GM12878 (cell line): ENCODE data around the gene GLMP. TPM values are rescaled to one million over a fixed set of nuclear protein-coding genes. Genes with fewer than 3 reads are reported as not detected.
A peak's percentile ranks its signal among the peaks of the same experiment; 100 is the strongest.

Source experiments
- ATAC-seq: fragments of 200-7000 bp; cut with Tn5 transposase; 3 replicates; pipeline ENCODE4 v1.9.1; 2020; ENCODE audit warnings: mild to moderate bottlenecking, moderate library complexity
- BruUV-seq: library from RNA; stranded (reverse); fragments of 400-500 nt; replicated peaks from 2 replicates; lab custom pipeline; 2021; lab: Mats Ljungman, UMichigan
- CTCF ChIA-PET: fragments of 300-600 bp; sonication (Branson Sonifier 250); formaldehyde crosslinking; extraction: SDS; loops from one replicate; lab custom pipeline; 2021; ENCODE audit warnings: inconsistent platforms; lab: Yijun Ruan, JAX
- POLR2A ChIA-PET: fragments of 350-600 bp; formaldehyde crosslinking; extraction: SDS; loops from one replicate; lab custom pipeline; 2021; ENCODE audit warnings: inconsistent platforms; lab: Charles Lee
- RAD21 ChIA-PET: fragments of 300-600 bp; sonication (Branson Sonifier 250); formaldehyde crosslinking; loops from one replicate; lab custom pipeline; 2023; ENCODE audit warnings: antibody characterized with exemption; ENCODE audit not compliant: unreplicated experiment; lab: Charles Lee
- SMC1A ChIA-PET: fragments of 300-600 bp; sonication (Branson Sonifier 250); formaldehyde crosslinking; loops from one replicate; lab custom pipeline; 2023; ENCODE audit not compliant: unreplicated experiment, uncharacterized antibody; lab: Charles Lee
- DNase-seq: peaks from one replicate; pipeline ENCODE4 v3.0.0-alpha.2; 2011; ENCODE audit warnings: low read depth, low spot score
- FAIRE-seq: peaks from 3 replicates; lab custom pipeline; 2011; peaks lifted over from hg19 to GRCh38; lab: Jason Lieb, UNC
- H2AFZ ChIP-seq: 2 replicates; pipeline ENCODE4 v1.6.0; 2011; ENCODE audit warnings: low read depth, low read length, control low read depth; ENCODE audit not compliant: control insufficient read depth
- H3K27ac ChIP-seq: 2 replicates; pipeline ENCODE4 v1.5.1; 2011; ENCODE audit warnings: control low read depth; ENCODE audit not compliant: control insufficient read depth, insufficient read depth
- H3K27me3 ChIP-seq, 2 experiments: replicated peaks in 1 of 2; 2 replicates each; pipeline versions ENCODE4 v1.6.0 to v1.6.1; 2011; ENCODE audit warnings: low read length in 1 of 2; ENCODE audit not compliant: control insufficient read depth in 2 of 2, insufficient read depth in 2 of 2
- H3K36me3 ChIP-seq, 2 experiments: 2 replicates each; pipeline ENCODE4 v1.5.1; 2011; ENCODE audit warnings: low read length in 1 of 2; ENCODE audit not compliant: control insufficient read depth in 2 of 2, insufficient read depth in 2 of 2
- H3K4me1 ChIP-seq: 2 replicates; pipeline ENCODE4 v1.6.1; 2011; ENCODE audit warnings: mild to moderate bottlenecking, low read length, moderate library complexity, mixed read lengths; ENCODE audit not compliant: control insufficient read depth, insufficient read depth
- H3K4me2 ChIP-seq: 2 replicates; pipeline ENCODE4 v1.6.0; 2011; ENCODE audit warnings: control low read depth; ENCODE audit not compliant: control insufficient read depth, insufficient read depth
- H3K4me3 ChIP-seq: fragments of 200-600 bp; sonication (generic); 2 replicates; pipeline ENCODE4 v1.5.1; 2016
- H3K79me2 ChIP-seq: 2 replicates; pipeline ENCODE4 v1.6.0; 2011; ENCODE audit warnings: low read length; ENCODE audit not compliant: control insufficient read depth, insufficient read depth
- H3K9ac ChIP-seq: 2 replicates; pipeline ENCODE4 v1.8.0; 2011; ENCODE audit warnings: low read length, control low read depth, mixed read lengths; ENCODE audit not compliant: control insufficient read depth, insufficient read depth
- H3K9me3 ChIP-seq: replicated peaks from 3 replicates; pipeline ENCODE4 v1.5.1; 2011; ENCODE audit warnings: mild to moderate bottlenecking, low read length; ENCODE audit not compliant: control insufficient read depth, insufficient read depth
- H4K20me1 ChIP-seq: 2 replicates; pipeline ENCODE4 v1.6.0; 2011; ENCODE audit not compliant: control insufficient read depth, insufficient read depth
- BHLHE40 ChIP-seq, 2 experiments: fragments of 450-650 bp in 1 of 2; IDR thresholded peaks; 2 replicates each; pipeline ENCODE4 v1.6.1; 2011 to 2017; ENCODE audit warnings: low read depth in 2 of 2, borderline replicate concordance in 1 of 2, improper control_type of control experiment in 1 of 2, low read length in 1 of 2, mild to moderate bottlenecking in 1 of 2
- CBFB ChIP-seq: IDR thresholded peaks from 2 replicates; pipeline ENCODE4 v1.6.1; 2016; ENCODE audit warnings: antibody characterized with exemption, low read depth
- DPF2 ChIP-seq: fragments of 450-650 bp; IDR thresholded peaks from 2 replicates; pipeline ENCODE4 v1.6.1; 2017; ENCODE audit warnings: mild to moderate bottlenecking
- GATAD2B ChIP-seq: fragments of 450-650 bp; conservative IDR thresholded peaks from 2 replicates; pipeline ENCODE4 v1.6.1; 2017; ENCODE audit warnings: low read depth, mild to moderate bottlenecking, moderate library complexity
- LARP7 ChIP-seq: fragments of 450-650 bp; IDR thresholded peaks from 2 replicates; pipeline ENCODE4 v1.6.1; 2017; ENCODE audit warnings: mild to moderate bottlenecking
- POLR2A ChIP-seq: IDR thresholded peaks from 2 replicates; pipeline ENCODE4 v1.6.1; 2011; ENCODE audit warnings: low read depth, mild to moderate bottlenecking, low read length
- POLR2AphosphoS2 ChIP-seq: IDR thresholded peaks from 2 replicates; pipeline ENCODE4 v1.6.1; 2011; ENCODE audit warnings: low read depth, mild to moderate bottlenecking, low read length, improper control_type of control experiment, moderate library complexity
- POLR2AphosphoS5 ChIP-seq: IDR thresholded peaks from 2 replicates; pipeline ENCODE4 v1.6.1; 2011; ENCODE audit warnings: mild to moderate bottlenecking, low read length, inconsistent platforms
- RB1 ChIP-seq: fragments of 450-650 bp; formaldehyde crosslinking; IDR thresholded peaks from 2 replicates; pipeline ENCODE4 v1.6.1; 2017; ENCODE audit warnings: mild to moderate bottlenecking, borderline replicate concordance
- RCOR1 ChIP-seq: conservative IDR thresholded peaks from 2 replicates; pipeline ENCODE4 v1.6.1; 2012; ENCODE audit warnings: low read depth, low read length, improper control_type of control experiment
- TCF12 ChIP-seq: IDR thresholded peaks from 2 replicates; pipeline ENCODE4 v1.6.1; 2011; ENCODE audit warnings: low read depth, mild to moderate bottlenecking, low read length
- TCF3 ChIP-seq: IDR thresholded peaks from 2 replicates; pipeline ENCODE4 v1.6.1; 2012; ENCODE audit warnings: low read depth, mild to moderate bottlenecking, low read length, borderline replicate concordance; ENCODE audit not compliant: insufficient read depth
- WGBS: methylation state at CpG from one replicate; pipeline ENCODE4 v1.1.6; 2016; ENCODE audit warnings: low lambda C conversion rate; ENCODE audit not compliant: insufficient replicate concordance, insufficient coverage; ENCODE audit errors: missing lambda C conversion rate; 5-methylcytosine and 5-hydroxymethylcytosine counted together
- in situ Hi-C: fragments of 300-500 bp; cut with MboI; formaldehyde crosslinking; loops from 9 replicates; pipeline ENCODE4 v1.14.3; 2018; ENCODE audit warnings: mixed read lengths
- intact Hi-C: fragments of 100-400 bp; cut with micrococcal nuclease; formaldehyde crosslinking; loops from one replicate; pipeline ENCODE4 v1.14.2; 2022; ENCODE audit not compliant: unreplicated experiment
- polyA plus RNA-seq, 11 experiments: library from polyadenylated mRNA; depleted of rRNA in 4 of 11; unstranded in 6 of 11; stranded (reverse) in 5 of 11; fragments of >200 nt; fragmentation: Nextera tagmentation in 4 of 11; fragmentation: Illumina TruSeq in 1 of 11; extraction: Ambion mirVana in 4 of 11; extraction: Trizol in 1 of 11; gene quantifications; 1 replicate in 1 of 11; 2 replicates in 10 of 11; pipeline versions ENCODE4 v1.2.1 to v1.2.3, GENCODE V29; 2011 to 2016; ENCODE audit warnings: inconsistent platforms in 2 of 11, missing spikeins in 2 of 11, low read depth in 1 of 11
- total RNA-seq, 4 experiments: library from RNA; depleted of rRNA in 3 of 4; stranded (reverse); fragments of >200 nt in 3 of 4; fragmentation: Illumina TruSeq in 1 of 4; extraction: Trizol in 1 of 4; gene quantifications; 2 replicates each; pipeline versions ENCODE4 v1.2.1 to v1.2.3, GENCODE V29; 2013 to 2021
- TF ChIP-seq, protein P1 (sequence below): IDR thresholded peaks from 2 replicates; pipeline ENCODE4 v1.6.1; 2012; ENCODE audit warnings: low read depth, low read length, improper control_type of control experiment
- TF ChIP-seq, protein P2 (sequence below): fragments of 450-650 bp; IDR thresholded peaks from 2 replicates; pipeline ENCODE4 v1.6.1; 2017; ENCODE audit warnings: mild to moderate bottlenecking, moderate library complexity
- TF ChIP-seq, protein P3 (sequence below): fragments of 150-350 bp; IDR thresholded peaks from 2 replicates; pipeline ENCODE4 v1.6.1; 2014; ENCODE audit warnings: mild to moderate bottlenecking, low read depth, low read length

GLMP gene
- total and polyA plus RNA-seq, 10 of the 15 experiments (the other 5 are each of a cell fraction or from before 2014, with no cell fraction given): 4.4 to 30.0 (median 19.5) TPM

- Histone ChIP-seq H4K20me1 (no peaks in the 10 kb centered on the region), H3K9ac (peak overlapping the region; percentile 57; the same call in 1 of the 2 replicates), H2AFZ (peak overlapping the region; percentile 80), H3K4me3 (peak overlapping the region; percentile 71), H3K27ac (no peak overlapping the region), H3K4me2 (peak overlapping the region; percentile 85), H3K36me3 (peaks cover 3 to 14% of the 10 kb centered on the region in 2 experiments; a peak in 3 of 4 replicates), H3K79me2 (no peaks in the 10 kb centered on the region), H3K27me3 (no peaks in the 10 kb centered on the region), H3K9me3 (no peaks in the 10 kb centered on the region), H3K4me1 (peaks cover 25% of the 10 kb centered on the region)
- in situ Hi-C loops (no loop called here), intact Hi-C loops (no loop called here)
- no peak for FAIRE-seq
- POLR2A ChIA-PET: interaction anchor here (0.6 to 0.9 kb wide), 3 partner anchors 7 to 327 kb away, joined by 3 to 4 read pairs (median 3); no protein-coding TSS in a partner anchor
- BruUV-seq: no TSS peak
- WGBS: 3% methylated on average over 69 of the region's 69 CpGs
- SMC1A ChIA-PET: interaction anchor here (0.6 to 1.3 kb wide), 3 partner anchors 11 to 116 kb away, joined by 3 to 4 read pairs (median 3); no protein-coding TSS in a partner anchor
- ATAC-seq: peak; percentile 70
- CTCF ChIA-PET: interaction anchor here (0.9 to 1.4 kb wide), 6 partner anchors 74 to 155 kb away, joined by 3 to 4 read pairs (median 3); no protein-coding TSS in a partner anchor
- RAD21 ChIA-PET: interaction anchor here (1.1 kb wide), 1 partner anchor 28 kb away, joined by 3 read pairs; no protein-coding TSS in a partner anchor
- no peak for DNase-seq
- TF ChIP-seq TCF12 (0 out of 2 replicates have a peak, but pooled peaks have one; percentile 2), GATAD2B (peak; percentile 76; the same call in 1 of the 2 replicates), CBFB (no peak), POLR2A (peak; percentile 74; the same call in 1 of the 2 replicates), RB1 (no peak), POLR2AphosphoS5 (0 out of 2 replicates have a peak, but pooled peaks have one; percentile 32), BHLHE40 (IDR thresholded peaks at IDR 0.05; ENCODE audit: borderline replicate concordance in 1 of 2, low read depth in 2 of 2, low read length in 1 of 2) (peak in 1 of 2 experiments; percentile 55; a peak in 1 of 4 replicates), DPF2 (peak; percentile 40; the same call in 1 of the 2 replicates), TCF3 (0 out of 2 replicates have a peak, but pooled peaks have one; percentile 52), LARP7 (peak; percentile 50; the same call in 1 of the 2 replicates), POLR2AphosphoS2 (peak; percentile 48; the same call in 1 of the 2 replicates), RCOR1 (no peak)
- TF ChIP-seq, protein P1, sequence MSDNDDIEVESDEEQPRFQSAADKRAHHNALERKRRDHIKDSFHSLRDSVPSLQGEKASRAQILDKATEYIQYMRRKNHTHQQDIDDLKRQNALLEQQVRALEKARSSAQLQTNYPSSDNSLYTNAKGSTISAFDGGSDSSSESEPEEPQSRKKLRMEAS: peak; percentile 84
- TF ChIP-seq, protein P2, sequence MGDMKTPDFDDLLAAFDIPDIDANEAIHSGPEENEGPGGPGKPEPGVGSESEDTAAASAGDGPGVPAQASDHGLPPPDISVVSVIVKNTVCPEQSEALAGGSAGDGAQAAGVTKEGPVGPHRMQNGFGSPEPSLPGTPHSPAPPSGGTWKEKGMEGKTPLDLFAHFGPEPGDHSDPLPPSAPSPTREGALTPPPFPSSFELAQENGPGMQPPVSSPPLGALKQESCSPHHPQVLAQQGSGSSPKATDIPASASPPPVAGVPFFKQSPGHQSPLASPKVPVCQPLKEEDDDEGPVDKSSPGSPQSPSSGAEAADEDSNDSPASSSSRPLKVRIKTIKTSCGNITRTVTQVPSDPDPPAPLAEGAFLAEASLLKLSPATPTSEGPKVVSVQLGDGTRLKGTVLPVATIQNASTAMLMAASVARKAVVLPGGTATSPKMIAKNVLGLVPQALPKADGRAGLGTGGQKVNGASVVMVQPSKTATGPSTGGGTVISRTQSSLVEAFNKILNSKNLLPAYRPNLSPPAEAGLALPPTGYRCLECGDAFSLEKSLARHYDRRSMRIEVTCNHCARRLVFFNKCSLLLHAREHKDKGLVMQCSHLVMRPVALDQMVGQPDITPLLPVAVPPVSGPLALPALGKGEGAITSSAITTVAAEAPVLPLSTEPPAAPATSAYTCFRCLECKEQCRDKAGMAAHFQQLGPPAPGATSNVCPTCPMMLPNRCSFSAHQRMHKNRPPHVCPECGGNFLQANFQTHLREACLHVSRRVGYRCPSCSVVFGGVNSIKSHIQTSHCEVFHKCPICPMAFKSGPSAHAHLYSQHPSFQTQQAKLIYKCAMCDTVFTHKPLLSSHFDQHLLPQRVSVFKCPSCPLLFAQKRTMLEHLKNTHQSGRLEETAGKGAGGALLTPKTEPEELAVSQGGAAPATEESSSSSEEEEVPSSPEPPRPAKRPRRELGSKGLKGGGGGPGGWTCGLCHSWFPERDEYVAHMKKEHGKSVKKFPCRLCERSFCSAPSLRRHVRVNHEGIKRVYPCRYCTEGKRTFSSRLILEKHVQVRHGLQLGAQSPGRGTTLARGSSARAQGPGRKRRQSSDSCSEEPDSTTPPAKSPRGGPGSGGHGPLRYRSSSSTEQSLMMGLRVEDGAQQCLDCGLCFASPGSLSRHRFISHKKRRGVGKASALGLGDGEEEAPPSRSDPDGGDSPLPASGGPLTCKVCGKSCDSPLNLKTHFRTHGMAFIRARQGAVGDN: peak; percentile 95
- TF ChIP-seq, protein P3, sequence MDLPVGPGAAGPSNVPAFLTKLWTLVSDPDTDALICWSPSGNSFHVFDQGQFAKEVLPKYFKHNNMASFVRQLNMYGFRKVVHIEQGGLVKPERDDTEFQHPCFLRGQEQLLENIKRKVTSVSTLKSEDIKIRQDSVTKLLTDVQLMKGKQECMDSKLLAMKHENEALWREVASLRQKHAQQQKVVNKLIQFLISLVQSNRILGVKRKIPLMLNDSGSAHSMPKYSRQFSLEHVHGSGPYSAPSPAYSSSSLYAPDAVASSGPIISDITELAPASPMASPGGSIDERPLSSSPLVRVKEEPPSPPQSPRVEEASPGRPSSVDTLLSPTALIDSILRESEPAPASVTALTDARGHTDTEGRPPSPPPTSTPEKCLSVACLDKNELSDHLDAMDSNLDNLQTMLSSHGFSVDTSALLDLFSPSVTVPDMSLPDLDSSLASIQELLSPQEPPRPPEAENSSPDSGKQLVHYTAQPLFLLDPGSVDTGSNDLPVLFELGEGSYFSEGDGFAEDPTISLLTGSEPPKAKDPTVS: no peak
Measured at GRCh38 chr1:156245451-156246232, 49.8 kb downstream of the GLMP start.
